ENCODE data around the gene PRKG1.

- TF ChIP-seq, protein P1, sequence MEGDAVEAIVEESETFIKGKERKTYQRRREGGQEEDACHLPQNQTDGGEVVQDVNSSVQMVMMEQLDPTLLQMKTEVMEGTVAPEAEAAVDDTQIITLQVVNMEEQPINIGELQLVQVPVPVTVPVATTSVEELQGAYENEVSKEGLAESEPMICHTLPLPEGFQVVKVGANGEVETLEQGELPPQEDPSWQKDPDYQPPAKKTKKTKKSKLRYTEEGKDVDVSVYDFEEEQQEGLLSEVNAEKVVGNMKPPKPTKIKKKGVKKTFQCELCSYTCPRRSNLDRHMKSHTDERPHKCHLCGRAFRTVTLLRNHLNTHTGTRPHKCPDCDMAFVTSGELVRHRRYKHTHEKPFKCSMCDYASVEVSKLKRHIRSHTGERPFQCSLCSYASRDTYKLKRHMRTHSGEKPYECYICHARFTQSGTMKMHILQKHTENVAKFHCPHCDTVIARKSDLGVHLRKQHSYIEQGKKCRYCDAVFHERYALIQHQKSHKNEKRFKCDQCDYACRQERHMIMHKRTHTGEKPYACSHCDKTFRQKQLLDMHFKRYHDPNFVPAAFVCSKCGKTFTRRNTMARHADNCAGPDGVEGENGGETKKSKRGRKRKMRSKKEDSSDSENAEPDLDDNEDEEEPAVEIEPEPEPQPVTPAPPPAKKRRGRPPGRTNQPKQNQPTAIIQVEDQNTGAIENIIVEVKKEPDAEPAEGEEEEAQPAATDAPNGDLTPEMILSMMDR (IDR thresholded peaks at IDR 0.05), result no peak
- TF ChIP-seq POLR2A (IDR thresholded peaks at IDR 0.05), result no peak
These were observed 1072.5 kb downstream of the PRKG1 start for GRCh38 chr10:52146766-52147165.
